Measurements from ENCODE around the gene SOX18.

The SOX18 gene

DNA sequence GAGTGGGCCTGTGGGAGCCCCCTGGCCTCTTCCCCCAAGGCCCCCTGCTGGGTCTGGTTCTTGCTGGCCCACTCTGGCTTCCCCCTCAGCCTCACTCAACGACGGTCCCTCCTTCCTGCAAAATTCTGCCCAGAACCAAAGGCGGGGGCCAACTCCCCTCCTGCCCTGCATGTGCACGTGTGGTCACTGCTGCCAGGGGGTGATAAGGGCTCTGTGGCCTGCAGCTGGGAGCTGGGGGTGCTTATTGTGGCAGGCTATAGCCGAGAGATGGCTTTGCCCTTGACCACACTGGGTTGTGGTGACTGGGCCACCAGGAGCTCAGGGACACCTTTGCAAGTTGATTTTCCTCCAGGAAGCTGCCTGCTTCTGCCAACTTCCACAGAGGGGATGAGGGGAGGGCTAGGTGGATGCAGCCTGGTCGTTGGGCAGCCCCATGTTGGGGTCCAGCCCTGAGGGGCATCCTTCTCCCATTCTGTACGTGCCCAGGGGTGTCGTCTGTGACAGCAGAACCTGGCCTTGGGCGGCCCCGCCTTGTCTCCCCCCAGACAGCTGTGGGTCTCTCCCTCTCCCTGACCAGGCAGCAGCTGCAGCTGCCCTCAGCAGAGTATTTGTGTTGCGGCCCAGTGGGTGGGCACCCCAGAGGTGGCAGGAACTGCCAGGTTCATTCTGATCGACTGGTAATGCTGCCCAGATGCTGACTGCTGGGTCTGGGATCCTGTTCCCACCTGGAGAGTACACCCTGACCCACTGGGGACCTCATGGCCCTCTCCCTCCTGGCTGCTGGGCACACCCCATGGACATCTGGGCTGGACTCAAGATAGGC lies 19.2 kb upstream of the SOX18 start:
- Histone ChIP-seq H3K4me1 (ENCODE audit: control insufficient read depth, insufficient read depth, low read length) (peaks cover 7% of the 10 kb centered on the region), H3K27me3 (ENCODE audit: control insufficient read depth, insufficient read depth, low read length, poor library complexity, severe bottlenecking) (peaks cover 2% of the 10 kb centered on the region), H3K36me3 (ENCODE audit: control insufficient read depth, insufficient read depth, low read length) (no peaks in the 10 kb centered on the region), H3K4me3 (ENCODE audit: insufficient read depth, low read depth, low read length) (no peak overlapping the region), H3K9me3 (ENCODE audit: control insufficient read depth, low read length) (no peaks in the 10 kb centered on the region), H3K27ac (ENCODE audit: insufficient read depth, low read depth, low read length, poor library complexity, severe bottlenecking) (no peak overlapping the region)
- WGBS, 2 experiments: 86 to 88% methylated on average over 12 of the region's 12 CpGs

DNA sequence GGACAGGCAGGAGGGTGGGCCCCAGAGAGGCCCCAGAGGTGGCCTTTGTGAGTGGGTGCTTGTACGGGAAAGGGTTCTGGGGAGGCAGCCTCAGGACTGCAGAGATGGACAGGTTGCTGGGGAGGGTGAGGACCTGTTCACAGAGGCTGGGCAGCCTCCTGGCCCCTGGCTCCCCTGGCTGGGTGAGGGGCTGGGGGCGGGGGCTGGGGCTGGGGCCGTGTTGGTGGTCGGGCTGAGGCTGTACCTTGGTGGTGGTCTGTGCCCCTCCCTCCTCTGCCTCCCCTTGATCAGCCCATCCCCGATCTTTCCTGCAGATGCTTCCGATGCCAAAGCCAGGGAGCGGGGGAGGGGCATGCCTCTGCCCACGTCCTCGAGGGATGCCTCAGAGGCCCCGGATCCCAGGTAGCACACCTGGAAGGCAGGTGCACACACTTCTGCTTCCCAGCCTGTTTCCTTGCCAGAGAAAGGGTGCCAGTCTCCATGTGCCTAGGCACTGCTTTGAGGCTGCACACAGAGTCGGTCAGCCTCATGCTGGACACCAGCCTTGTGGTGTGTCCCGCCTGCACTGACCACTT lies 18.4 kb upstream of the SOX18 start:
- Histone ChIP-seq H3K9me3 (ENCODE audit: control insufficient read depth, low read length) (no peaks in the 10 kb centered on the region), H3K27ac (ENCODE audit: insufficient read depth, low read depth, low read length, poor library complexity, severe bottlenecking) (no peak overlapping the region), H3K36me3 (ENCODE audit: control insufficient read depth, insufficient read depth, low read length) (no peaks in the 10 kb centered on the region), H3K27me3 (ENCODE audit: control insufficient read depth, insufficient read depth, low read length, poor library complexity, severe bottlenecking) (peaks cover 4% of the 10 kb centered on the region), H3K4me3 (ENCODE audit: insufficient read depth, low read depth, low read length) (no peak overlapping the region), H3K4me1 (ENCODE audit: control insufficient read depth, insufficient read depth, low read length) (peaks cover 7% of the 10 kb centered on the region)
- WGBS, 2 experiments: 85 to 86% methylated on average over 12 of the region's 12 CpGs

DNA sequence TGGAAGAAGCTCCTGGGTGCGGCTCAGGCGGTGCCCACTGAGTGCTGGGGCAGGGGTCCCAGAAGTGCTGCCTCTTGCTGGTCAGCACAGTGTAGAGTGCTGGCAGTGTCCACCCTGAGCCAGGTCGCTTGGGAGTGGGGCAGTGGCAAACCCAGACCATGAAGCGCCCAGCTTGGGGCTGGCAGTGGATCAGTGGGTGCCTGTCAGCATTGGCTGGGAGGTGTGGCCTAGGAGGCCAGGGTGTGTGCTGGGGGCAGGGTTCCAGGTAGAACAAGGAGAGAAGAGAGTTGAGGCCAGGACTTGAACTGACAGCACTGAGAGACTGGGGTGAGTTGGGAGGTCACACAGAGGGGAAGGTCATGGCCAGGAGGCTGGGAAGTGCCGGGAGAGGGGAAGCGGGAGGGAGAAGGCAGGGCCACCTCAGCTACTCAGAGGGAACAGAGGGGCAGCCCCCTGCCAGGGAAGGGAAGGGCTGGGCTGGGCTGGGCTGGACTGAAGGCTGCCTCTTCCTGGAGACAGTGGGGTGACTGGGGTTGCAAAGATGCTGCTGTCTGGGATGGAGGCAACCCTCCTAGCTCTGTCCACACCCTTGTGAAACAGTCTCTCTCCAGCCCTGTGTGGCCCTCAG lies 17.7 kb upstream of the SOX18 start:
- Histone ChIP-seq H3K4me3 (ENCODE audit: insufficient read depth, low read depth, low read length) (no peak overlapping the region), H3K9me3 (ENCODE audit: control insufficient read depth, low read length) (no peaks in the 10 kb centered on the region), H3K27me3 (ENCODE audit: control insufficient read depth, insufficient read depth, low read length, poor library complexity, severe bottlenecking) (peaks cover 4% of the 10 kb centered on the region), H3K27ac (ENCODE audit: insufficient read depth, low read depth, low read length, poor library complexity, severe bottlenecking) (no peak overlapping the region), H3K4me1 (ENCODE audit: control insufficient read depth, insufficient read depth, low read length) (peaks cover 11% of the 10 kb centered on the region), H3K36me3 (ENCODE audit: control insufficient read depth, insufficient read depth, low read length) (no peaks in the 10 kb centered on the region)
- 82 to 85% methylated on average over 6 of the region's 6 CpGs for WGBS, 2 experiments

DNA sequence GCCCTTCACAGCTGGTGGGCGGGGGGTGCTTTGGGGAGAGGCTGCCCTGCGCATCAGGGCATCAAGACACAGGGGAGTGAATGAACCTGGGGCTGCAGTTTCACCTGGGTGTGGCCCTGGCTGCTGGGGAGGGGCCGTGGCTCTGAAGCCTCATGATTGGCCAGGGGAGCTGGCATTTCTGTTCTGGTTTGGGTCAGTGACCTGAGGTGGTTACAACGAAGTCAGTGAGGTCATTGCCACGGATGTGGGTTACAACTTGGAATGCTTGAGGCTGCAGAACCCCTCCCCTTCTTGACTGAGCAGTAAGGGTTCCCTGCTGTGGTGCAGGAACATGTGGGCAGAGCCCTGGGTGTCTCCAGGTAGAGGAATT lies 16.5 kb upstream of the SOX18 start:
- Histone ChIP-seq H3K27ac (ENCODE audit: insufficient read depth, low read depth, low read length, poor library complexity, severe bottlenecking) (no peak overlapping the region), H3K4me3 (ENCODE audit: insufficient read depth, low read depth, low read length) (no peak overlapping the region), H3K9me3 (ENCODE audit: control insufficient read depth, low read length) (no peaks in the 10 kb centered on the region), H3K36me3 (ENCODE audit: control insufficient read depth, insufficient read depth, low read length) (no peaks in the 10 kb centered on the region), H3K27me3 (ENCODE audit: control insufficient read depth, insufficient read depth, low read length, poor library complexity, severe bottlenecking) (peaks cover 4% of the 10 kb centered on the region), H3K4me1 (ENCODE audit: control insufficient read depth, insufficient read depth, low read length) (peaks cover 11% of the 10 kb centered on the region)
- WGBS, 2 experiments: 54 to 58% methylated on average over 5 of the region's 5 CpGs

DNA sequence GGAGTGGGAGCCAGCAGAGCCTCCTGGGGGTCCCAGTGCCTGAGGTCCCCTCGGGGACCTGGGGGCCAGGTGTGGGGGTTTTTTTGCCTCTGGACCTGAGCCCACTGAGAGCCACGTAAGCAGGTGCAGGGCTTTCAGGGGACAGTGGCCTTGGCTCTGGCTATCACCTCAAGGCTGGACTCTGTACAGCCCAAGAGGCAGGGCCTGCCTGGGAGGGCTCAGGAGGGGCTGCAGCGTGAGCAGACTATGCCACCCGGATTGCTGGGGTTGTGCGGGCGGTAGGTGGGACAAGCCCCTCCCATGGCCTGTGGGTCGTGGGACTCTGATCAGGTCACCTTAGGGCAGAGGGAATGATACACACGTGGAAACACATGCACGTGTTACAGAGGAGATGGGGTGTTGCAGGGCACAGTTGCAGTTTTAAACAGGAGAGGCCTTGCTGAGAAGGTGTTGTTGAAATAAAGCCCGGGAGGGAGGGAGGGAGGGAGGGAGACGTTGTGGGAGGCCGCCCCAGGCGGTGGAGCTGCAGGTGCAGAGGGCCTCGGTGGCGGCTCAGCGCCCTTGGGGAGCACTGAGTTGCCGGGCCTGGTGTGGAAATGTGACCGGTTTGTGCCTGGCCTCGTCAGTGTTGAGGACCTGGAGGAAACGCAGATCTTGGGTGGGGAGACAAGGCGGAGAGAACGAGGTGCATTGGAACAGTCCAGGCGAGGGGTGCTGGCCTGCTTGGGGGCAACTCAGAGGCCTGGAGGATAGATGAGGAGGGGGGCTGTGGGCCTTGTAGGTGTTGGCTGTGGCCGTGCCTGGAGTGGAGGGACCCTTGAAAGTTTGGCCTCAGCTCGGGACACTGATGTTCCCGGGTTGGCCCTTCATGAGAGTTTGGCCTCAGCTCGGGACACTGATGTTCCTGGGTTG lies 15.9 kb upstream of the SOX18 start:
- H3K4me1 ChIP-seq (ENCODE audit: control insufficient read depth, insufficient read depth, low read length): peaks cover 11% of the 10 kb centered on the region
- no peaks in the 10 kb centered on the region for H3K9me3 ChIP-seq (ENCODE audit: control insufficient read depth, low read length)
- whole genome bisulfite sequencing, 2 experiments: 80 to 82% methylated on average over 27 of the region's 27 CpGs
- peaks cover 4% of the 10 kb centered on the region for H3K27me3 ChIP-seq (ENCODE audit: control insufficient read depth, insufficient read depth, low read length, poor library complexity, severe bottlenecking)
- no peaks in the 10 kb centered on the region for H3K36me3 ChIP-seq (ENCODE audit: control insufficient read depth, insufficient read depth, low read length)
- H3K4me3 ChIP-seq (ENCODE audit: insufficient read depth, low read depth, low read length): no peak overlapping the region
- no peak overlapping the region for H3K27ac ChIP-seq (ENCODE audit: insufficient read depth, low read depth, low read length, poor library complexity, severe bottlenecking)

DNA sequence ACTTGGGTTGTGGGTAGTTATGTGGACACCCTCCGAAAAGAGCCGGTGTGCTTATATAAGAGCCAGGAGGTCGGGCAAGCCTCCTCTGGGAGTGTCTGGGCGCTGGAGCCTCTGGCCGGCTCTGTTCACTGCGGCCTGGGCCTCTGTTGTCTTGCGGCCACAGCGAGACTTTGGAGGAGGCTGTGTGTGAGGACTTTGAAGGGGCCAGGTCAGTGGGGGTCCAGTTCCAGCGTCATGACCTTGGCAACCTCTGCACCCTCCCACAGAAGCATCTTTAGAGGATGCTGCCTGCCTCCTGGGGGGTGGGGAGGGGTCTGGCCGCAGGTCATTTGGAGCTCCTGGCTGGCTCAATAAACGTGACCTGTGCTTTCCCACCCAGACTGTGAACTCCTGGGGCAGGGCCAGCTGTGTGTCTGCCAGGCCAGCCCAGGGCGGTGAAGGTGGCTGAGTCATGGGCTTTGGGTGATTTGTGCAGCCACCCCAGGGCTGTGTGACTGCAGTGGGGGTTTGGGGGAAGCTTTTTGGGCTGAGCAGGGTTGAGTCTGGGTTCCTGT lies 14.8 kb upstream of the SOX18 start:
- Histone ChIP-seq H3K27ac (ENCODE audit: insufficient read depth, low read depth, low read length, poor library complexity, severe bottlenecking) (no peak overlapping the region), H3K4me1 (ENCODE audit: control insufficient read depth, insufficient read depth, low read length) (peaks cover 11% of the 10 kb centered on the region), H3K9me3 (ENCODE audit: control insufficient read depth, low read length) (no peaks in the 10 kb centered on the region), H3K27me3 (ENCODE audit: control insufficient read depth, insufficient read depth, low read length, poor library complexity, severe bottlenecking) (peaks cover 4% of the 10 kb centered on the region), H3K4me3 (ENCODE audit: insufficient read depth, low read depth, low read length) (peak overlapping the region; percentile 87), H3K36me3 (ENCODE audit: control insufficient read depth, insufficient read depth, low read length) (no peaks in the 10 kb centered on the region)
- WGBS, 2 experiments: 71 to 74% methylated on average over 12 of the region's 12 CpGs

DNA sequence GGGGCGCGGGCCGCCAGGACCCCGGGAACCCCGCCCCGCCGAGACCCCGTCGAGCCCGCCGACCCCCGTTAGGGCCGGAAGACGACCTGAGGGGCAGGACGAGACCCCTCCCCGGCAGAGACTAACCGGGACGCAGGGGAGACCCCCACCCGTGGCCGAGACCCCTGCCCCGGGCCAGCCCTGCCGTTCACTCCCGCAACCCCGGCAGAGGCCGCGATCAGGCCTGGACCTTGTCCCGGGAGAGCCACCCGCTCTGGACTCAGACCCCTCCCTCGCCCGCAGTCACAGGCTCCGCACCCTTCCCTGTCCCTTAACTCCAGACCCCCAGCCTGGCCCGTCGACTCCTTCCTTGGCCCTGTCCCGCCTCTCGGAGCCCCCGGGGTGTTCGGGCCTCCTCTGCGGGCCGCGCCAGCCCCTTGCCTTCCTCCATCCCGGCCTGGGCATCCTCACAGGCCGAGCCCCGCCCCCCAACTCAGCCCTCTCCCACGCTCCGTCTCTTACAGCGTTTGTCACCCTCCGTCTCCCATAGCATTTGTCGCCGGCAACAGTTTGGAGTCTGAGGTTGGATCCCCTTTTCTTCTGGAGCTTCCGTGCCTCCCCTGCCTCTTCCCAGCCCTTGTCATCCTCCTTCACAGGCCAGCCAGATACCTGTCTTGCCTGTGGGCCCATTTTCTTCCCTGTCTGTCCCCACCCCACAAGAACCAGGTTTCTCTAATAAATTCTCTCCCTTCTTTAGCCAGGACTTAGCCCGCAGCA lies 14.1 kb upstream of the SOX18 start:
- 4% methylated on average over 51 of the region's 51 CpGs for WGBS, 2 experiments
- no peak overlapping the region for H3K27ac ChIP-seq (ENCODE audit: insufficient read depth, low read depth, low read length, poor library complexity, severe bottlenecking)

DNA sequence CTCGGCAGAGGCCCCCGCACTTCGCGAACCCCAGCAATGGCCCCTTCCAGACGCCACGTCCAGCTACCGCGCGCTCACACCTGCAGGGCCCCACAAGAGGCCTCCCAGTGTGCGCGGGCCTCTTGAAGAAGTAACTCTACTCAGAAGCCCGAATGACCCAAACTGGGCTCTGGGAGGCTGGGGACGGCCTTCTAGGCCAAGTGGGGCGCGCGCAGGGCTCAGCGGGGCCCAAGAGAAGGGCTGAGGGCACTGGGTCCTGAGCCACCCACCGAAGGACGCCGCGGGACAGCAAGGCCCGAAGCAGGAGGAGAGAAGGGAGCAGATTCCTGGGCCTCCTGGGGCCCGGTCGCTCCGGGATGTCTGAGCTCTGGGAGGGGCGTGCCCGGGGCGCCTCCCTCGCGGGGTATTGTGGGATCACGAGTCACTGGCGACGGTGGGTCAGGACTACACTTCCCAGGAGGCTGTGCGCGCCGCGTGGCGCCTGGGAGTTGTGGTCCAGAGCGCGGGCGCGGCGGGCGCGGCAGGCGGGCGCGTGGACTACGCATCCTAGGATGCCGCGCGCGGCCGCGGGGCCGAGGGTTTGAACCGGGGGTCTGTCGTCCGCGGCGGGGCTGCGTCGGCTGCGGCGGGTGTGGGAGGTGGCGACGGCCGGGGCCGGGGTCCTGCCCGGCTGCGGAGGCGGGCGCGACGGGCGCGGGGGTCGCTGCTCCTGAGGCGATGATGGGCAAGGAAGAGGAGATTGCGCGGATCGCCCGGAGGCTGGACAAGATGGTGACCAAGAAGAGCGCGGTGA lies 13.4 kb upstream of the SOX18 start, which contains the start of gene TCEA2:
TCEA2 (plus strand) TSS at position 603 of the 793 bp plus-strand sequence; CDS start at position 718, 115 bp downstream.
- Histone ChIP-seq H3K36me3 (ENCODE audit: control insufficient read depth, insufficient read depth, low read length) (no peaks in the 10 kb centered on the region), H3K4me3 (ENCODE audit: insufficient read depth, low read depth, low read length) (peak within 1 kb of the TSS; percentile 87), H3K4me1 (ENCODE audit: control insufficient read depth, insufficient read depth, low read length) (peaks cover 11% of the 10 kb centered on the region), H3K9me3 (ENCODE audit: control insufficient read depth, low read length) (no peaks in the 10 kb centered on the region), H3K27ac (ENCODE audit: insufficient read depth, low read depth, low read length, poor library complexity, severe bottlenecking) (no peak within 1 kb of the TSS), H3K27me3 (ENCODE audit: control insufficient read depth, insufficient read depth, low read length, poor library complexity, severe bottlenecking) (peaks cover 4% of the 10 kb centered on the region)
- 13% methylated on average over 85 of the region's 85 CpGs for WGBS, 2 experiments

More for the DNA sequence above, 14.1 kb upstream of the SOX18 start:
- Histone ChIP-seq H3K4me1 (ENCODE audit: control insufficient read depth, insufficient read depth, low read length) (peaks cover 11% of the 10 kb centered on the region), H3K36me3 (ENCODE audit: control insufficient read depth, insufficient read depth, low read length) (no peaks in the 10 kb centered on the region), H3K4me3 (ENCODE audit: insufficient read depth, low read depth, low read length) (peak overlapping the region; percentile 87), H3K9me3 (ENCODE audit: control insufficient read depth, low read length) (no peaks in the 10 kb centered on the region), H3K27me3 (ENCODE audit: control insufficient read depth, insufficient read depth, low read length, poor library complexity, severe bottlenecking) (peaks cover 4% of the 10 kb centered on the region)

DNA sequence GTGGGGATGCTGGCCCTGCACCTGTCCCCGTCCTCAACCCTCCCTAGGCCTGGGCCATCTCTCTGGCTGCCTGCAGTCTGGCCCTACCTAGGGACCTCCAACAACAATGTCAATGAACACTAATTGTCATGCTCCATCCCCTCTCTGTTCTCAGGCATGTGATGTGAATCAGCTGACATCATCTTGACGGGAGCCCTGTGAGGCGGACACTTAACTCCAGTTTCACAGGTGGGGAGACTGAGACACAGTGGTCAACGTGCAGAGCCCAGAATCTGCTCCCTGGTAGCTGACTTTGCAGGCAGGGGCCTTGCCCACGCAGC lies 12.8 kb upstream of the SOX18 start:
- 70 to 74% methylated on average over 5 of the region's 5 CpGs for whole genome bisulfite sequencing, 2 experiments
- Histone ChIP-seq H3K9me3 (ENCODE audit: control insufficient read depth, low read length) (no peaks in the 10 kb centered on the region), H3K27ac (ENCODE audit: insufficient read depth, low read depth, low read length, poor library complexity, severe bottlenecking) (no peak overlapping the region), H3K27me3 (ENCODE audit: control insufficient read depth, insufficient read depth, low read length, poor library complexity, severe bottlenecking) (peaks cover 4% of the 10 kb centered on the region), H3K36me3 (ENCODE audit: control insufficient read depth, insufficient read depth, low read length) (no peaks in the 10 kb centered on the region), H3K4me3 (ENCODE audit: insufficient read depth, low read depth, low read length) (peak overlapping the region; percentile 87), H3K4me1 (ENCODE audit: control insufficient read depth, insufficient read depth, low read length) (peaks cover 11% of the 10 kb centered on the region)

All from ectodermal cell (in vitro differentiated cells).